CD4-positive, alpha-beta T cell treated with Interleukin-12 subunit alpha and Interleukin-12 subunit beta, for 1 hour (primary cell): ENCODE data around the gene GRID2.
"Not testable (repeated sequence)": the region's sequence is repeated elsewhere in the genome, so short reads cannot be mapped to it uniquely, and the experiment has no call there.

Experiments
- DNase-seq: peaks from one replicate; pipeline ENCODE4 v3.0.0-alpha.2; 2020

Gene GRID2

GRCh38 chr4:93221771-93222170 is 918.0 kb downstream of the GRID2 start:
- no peak for DNase-seq

DNA sequence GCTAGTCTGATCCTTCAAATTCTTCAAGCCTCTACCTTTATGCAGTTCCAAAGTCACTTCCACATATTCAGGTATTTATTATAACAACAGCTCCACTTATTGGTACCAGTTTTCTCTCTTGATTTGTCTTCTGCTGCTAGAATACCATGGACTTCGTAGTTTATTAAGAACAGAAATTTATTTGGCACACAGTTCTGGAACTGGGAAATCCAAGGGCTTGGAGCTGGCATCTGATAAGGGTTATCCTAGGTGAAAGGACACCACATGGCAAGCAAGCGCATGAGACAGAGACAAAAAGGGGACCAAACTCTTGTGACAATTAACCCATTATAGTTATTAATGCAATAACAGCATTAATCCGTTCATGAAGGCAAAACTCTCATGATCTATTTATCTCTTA is 924.3 kb downstream of the GRID2 start:
- DNase-seq: no peak

GRCh38 chr4:93232883-93233282 is 929.1 kb downstream of the GRID2 start:
- DNase-seq: no peak

- DNase-seq: no peak
Measured at GRCh38 chr4:93237521-93237920, 933.8 kb downstream of the GRID2 start.

DNA sequence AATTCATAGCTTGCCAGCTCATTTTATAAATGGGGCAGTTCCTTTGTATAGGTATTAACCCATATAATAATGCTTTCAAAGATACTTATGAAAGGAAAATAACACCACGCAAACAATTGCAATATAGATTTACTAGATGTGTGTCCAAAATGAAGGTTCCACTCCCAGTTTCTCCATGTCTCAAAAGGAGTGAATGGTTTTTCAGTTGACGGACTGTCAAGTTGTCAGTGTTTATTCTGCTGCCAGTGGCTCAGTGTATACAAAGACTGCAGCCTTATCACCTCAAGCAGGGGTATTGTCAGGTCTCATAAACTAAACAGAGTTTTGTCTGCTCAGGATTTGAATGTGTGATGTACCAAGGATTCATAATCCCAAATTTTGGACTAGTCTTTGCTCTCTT is 939.5 kb downstream of the GRID2 start:
- no peak for DNase-seq

DNA sequence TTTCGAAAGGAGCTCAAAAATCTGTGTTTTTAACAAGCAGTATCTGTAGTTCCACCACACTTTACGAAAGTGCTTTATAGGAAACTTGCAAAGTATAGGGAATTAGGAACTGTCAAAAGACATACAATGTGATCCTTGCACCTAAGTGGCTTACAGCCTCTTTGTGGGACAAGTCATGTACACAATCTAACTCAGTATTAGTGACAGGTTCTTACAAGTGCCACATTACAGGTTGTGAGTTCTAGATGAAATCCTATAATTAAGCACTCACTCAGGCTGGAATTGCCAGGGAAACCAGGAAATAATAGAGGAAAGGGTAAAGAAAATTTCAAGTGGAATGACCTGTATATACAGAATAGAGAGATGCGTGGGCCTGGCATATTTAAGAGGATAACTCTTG is 957.4 kb downstream of the GRID2 start:
- no peak for DNase-seq

DNA sequence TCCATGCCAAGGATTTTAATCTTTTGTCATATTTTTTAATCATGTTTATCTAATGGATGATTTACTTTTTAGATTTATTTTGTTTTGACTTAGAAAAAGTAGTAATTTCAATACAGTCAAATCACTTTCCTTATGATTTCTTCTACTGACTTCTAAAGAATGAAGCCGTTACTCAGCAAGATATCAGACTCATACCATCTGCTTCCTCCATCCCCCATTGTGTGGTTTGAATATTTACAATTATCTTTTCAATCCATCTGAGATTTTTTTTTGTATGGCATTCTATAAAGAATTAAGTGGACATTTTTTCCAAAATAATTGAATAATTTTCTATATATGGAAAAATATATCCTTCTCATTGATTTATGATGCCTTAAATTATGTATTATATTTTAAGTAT is 959.4 kb downstream of the GRID2 start:
- no peak for DNase-seq

DNA sequence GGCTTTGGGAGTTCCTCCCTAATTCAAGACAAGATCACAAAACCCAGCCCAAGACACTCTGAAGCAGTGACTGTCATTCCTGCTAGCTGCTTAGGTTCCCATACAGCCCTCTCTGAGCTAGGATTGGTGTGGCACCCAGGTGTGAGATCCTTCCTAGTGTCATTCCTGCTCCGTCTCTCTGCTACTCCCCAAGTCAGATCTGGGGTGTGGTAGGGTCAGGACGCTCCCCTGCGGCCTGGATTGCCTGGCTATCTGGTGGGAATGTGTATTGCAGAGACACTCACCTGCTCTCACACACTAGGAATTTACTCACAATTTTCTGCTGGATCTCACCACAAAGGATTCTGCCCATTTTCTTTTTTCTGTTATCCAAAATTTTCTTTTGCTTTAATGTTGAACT is 964.0 kb downstream of the GRID2 start:
- DNase-seq: no peak

DNA sequence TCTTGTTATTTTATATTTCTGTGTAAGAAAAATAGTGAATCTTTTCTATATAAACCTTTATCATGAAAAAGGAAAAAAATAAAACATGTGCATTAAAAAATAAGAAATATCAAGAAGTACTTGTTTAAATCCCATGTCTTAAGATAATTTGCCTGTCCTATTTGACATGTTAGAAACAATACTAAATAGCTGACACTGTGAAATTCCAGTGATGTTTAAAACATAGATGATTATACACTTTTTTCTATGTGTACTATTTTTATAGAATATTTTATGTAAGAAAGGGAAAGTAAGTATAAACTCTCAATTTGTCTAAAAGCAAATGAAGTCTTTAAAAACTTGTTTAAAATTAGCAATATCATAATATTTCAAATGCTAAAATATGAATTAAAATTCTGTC is 981.6 kb downstream of the GRID2 start:
- no peak for DNase-seq

- DNase-seq: no peak
Measured at GRCh38 chr4:93289241-93289640, 985.5 kb downstream of the GRID2 start.

- no peak for DNase-seq
Measured at GRCh38 chr4:93289831-93290230, 986.1 kb downstream of the GRID2 start.

- DNase-seq: no peak
Measured at GRCh38 chr4:93299118-93299517, 995.4 kb downstream of the GRID2 start.

DNA sequence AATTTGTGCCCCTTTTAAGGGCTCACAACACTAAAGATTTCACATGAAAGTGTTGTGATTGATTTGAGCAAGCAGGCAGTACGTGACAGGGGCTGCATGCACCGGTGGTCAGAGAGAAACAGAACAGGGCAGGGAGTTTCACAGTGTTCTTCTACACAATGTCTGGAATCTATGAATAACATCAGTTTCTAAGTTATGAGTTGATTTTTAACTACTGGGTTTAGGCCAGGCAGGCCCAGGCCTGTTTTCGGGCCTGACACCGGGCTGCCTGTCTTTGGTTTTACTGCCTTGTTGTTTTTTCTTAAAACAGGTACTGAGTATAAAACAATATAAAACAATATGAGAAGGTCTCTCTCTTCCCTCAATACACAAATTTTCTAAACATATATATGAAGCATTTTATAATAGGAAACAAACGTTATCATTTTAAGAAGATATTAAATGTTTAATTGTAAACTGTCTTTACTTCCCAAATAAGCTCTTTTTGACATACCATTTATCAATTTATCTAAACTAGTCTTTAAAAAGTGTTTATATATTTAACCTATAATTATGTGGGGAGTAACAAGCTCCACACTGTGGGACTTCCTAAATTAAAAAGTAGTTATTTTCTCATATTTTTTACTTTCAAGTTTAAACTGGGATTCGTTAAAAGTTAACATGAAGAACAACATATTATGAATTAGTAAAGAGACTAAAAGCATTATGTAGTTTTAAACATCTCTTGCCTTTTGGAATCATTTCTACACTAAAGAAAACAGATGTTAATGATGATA is 997.2 kb downstream of the GRID2 start:
- DNase-seq: not testable (repeated sequence)

GRCh38 chr4:93302310-93302709 is 998.5 kb downstream of the GRID2 start:
- DNase-seq: no peak

DNA sequence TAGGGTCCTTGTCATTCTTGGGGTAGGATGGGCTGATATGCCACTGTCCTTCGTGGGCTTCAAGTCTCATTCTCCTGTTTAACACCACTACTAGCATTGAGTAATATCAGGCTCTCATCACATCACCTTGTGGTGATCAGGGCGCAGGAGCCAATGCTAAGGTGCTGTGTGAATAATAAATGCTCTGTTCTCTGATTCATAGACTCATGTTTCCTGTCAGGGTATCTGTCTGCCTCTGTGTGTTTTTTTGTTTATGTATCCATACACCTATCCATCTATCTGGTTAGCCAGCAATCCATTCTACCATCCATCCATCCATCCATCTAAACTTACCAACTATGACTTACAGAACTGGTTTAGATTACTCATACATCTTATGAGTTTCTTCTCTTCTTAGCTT is 999.7 kb downstream of the GRID2 start:
- DNase-seq: no peak

GRCh38 chr4:93312299-93312698 is 1008.5 kb downstream of the GRID2 start:
- DNase-seq: no peak

DNA sequence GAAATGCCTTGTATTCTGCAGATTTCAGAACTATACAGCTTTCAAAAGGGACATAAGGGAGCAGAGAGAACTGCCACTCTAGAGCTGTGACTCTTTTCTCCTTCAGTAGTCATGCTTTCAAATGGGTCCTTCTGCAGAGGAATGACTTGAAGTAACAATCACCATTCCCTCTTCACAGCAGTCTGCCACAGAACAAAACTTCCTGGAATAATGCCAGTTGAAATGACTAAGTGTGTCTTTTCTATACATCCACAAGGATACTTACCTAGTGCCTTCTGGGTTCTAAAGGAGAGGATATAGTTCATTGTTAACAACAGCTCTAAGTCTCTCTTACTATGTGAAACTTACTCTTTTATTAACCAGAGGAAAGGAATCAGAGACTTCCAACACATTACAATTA is 1009.4 kb downstream of the GRID2 start:
- no peak for DNase-seq

DNA sequence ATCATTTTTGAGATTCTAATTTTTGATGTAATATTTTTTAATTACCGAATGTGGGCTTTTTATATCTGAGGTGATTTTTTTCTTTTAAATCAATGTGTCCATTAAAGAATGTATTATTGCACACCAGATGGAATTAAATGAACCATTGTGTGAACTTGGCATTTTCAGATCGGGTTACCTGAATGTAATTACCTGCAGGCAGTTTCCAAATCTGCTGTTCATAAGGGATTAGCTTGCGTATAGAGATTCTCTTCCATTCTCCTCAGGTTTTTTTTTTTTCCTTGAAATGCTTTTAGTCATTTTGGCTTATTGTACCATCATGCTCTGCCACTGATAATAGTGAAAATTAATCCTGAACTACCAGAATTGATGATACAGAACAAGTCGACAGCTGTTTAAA is 1013.3 kb downstream of the GRID2 start:
- DNase-seq: no peak

DNA sequence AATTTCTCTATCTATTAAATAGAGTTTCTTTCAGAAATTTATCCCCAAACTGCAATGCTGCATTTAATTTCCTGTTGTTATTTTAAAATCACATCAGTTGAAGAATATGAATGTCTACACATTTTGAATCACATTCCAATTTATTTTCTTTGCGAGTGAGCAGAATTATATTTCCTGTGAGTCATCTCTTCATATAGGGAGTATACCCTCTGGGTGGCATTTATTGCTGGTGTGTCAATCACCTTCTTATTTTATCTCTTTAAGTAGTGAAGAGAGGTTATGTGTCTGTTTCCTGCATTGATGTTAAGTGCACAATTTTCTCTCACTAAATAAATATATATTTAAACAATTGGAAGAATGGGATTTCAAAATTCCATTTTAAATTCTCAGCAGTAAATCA is 1013.8 kb downstream of the GRID2 start:
- DNase-seq: no peak

- no peak for DNase-seq
Measured at GRCh38 chr4:93319041-93319440, 1015.3 kb downstream of the GRID2 start.

GRCh38 chr4:93320356-93320755 is 1016.6 kb downstream of the GRID2 start:
- no peak for DNase-seq

- no peak for DNase-seq
Measured at GRCh38 chr4:93327346-93327745, 1023.6 kb downstream of the GRID2 start.

DNA sequence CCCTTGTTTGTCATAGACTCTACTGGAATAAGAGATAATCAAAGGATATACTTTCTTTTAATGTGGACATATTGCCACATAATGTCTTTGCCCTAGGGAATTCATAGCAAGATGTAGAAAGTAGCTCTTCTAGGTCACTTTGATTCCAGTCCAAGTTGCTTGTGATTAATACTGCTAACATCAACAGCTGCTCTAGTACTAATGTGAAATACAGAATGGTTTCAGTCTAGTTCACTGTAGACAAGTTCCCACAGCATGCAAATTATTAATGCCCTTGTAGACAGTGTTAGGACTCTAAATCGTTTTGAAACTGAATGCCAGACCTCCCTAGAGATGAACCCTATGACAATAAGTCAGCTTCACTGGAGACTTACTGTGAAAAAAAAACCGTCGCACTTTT is 1030.2 kb downstream of the GRID2 start:
- no peak for DNase-seq

DNA sequence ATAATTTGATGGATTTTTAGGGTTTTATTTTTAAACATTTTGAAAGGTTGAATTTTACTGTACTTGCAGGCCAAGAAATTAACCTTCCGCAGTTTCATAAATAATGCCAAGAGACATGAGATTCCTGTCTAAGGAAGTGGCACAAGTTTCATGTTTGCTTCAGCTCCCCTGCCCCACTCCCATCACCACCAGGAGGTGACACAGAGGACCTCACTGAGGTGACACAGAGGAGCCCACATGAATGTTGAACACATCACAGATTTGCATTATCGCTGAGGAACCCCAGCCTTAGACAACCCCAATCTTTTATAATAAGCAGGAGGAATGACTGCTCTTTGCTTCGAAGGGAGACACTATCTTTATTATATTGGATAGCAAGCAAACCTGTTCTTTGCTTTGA is 1033.4 kb downstream of the GRID2 start:
- no peak for DNase-seq

DNA sequence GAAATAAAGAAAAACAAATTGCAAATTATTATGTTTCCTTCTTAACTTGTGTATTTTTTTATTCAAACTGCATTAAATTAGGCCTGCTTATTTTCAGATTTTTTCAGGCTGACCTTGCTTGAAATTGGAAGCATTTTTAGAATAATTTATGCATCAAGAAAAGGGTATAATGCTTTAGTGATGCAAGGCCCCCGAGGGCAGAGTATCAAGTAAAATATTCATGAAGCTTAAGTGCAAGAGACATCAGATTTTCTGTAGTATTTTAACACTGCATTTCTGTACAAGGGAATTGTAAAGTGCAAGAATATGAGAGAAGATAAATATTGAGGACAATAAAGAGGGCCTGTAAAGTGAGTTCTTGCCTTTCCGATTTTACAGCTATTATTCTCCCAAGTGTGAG is 1039.0 kb downstream of the GRID2 start:
- DNase-seq: no peak
